DOHH2 (cell line): ENCODE measurements around the gene GPHN.

Experiments
- H3F3A ChIP-seq: fragments of 200-600 bp; sonication (generic), shearing (Covaris generic); 2 replicates; pipeline ENCODE4 v1.6.0; 2016; ENCODE audit warnings: antibody characterized with exemption, mild to moderate bottlenecking; ENCODE audit not compliant: control insufficient read depth, insufficient read depth
- H3K27ac ChIP-seq: fragments of 200-600 bp; sonication (generic); 2 replicates; pipeline ENCODE4 v1.5.1; 2014; ENCODE audit warnings: low read depth, mild to moderate bottlenecking, low read length, moderate library complexity
- H3K27me3 ChIP-seq: fragments of 200-600 bp; sonication (generic); 2 replicates; pipeline ENCODE4 v1.6.1; 2014; ENCODE audit warnings: mild to moderate bottlenecking, low read length, mixed read lengths; ENCODE audit not compliant: control insufficient read depth
- H3K36me3 ChIP-seq: fragments of 200-600 bp; sonication (generic); 2 replicates; pipeline ENCODE4 v1.6.1; 2014; ENCODE audit warnings: mild to moderate bottlenecking, low read length, moderate library complexity, mixed read lengths; ENCODE audit not compliant: control insufficient read depth
- H3K4me1 ChIP-seq: fragments of 200-600 bp; sonication (generic); 2 replicates; pipeline ENCODE4 v1.6.1; 2014; ENCODE audit warnings: mild to moderate bottlenecking, low read length, mixed read lengths; ENCODE audit not compliant: control insufficient read depth
- H3K4me2 ChIP-seq: fragments of 200-600 bp; sonication (generic); 2 replicates; pipeline ENCODE4 v1.6.0; 2014; ENCODE audit warnings: mild to moderate bottlenecking, low read length, moderate library complexity
- H3K4me3 ChIP-seq: fragments of 200-600 bp; sonication (generic); 2 replicates; pipeline ENCODE4 v1.5.1; 2014; ENCODE audit warnings: mild to moderate bottlenecking, low read length, mixed read lengths
- H3K79me2 ChIP-seq: fragments of 200-600 bp; sonication (generic); 2 replicates; pipeline ENCODE4 v1.6.1; 2014; ENCODE audit warnings: mild to moderate bottlenecking, low read length, mixed read lengths; ENCODE audit not compliant: control insufficient read depth
- H3K9me2 ChIP-seq: fragments of 200-600 bp; sonication (generic); replicated peaks from 2 replicates; pipeline ENCODE4 v1.6.1; 2014; ENCODE audit warnings: mild to moderate bottlenecking, low read length, mixed read lengths; ENCODE audit not compliant: control insufficient read depth
- H3K9me3 ChIP-seq: fragments of 200-600 bp; sonication (generic); 2 replicates; pipeline ENCODE4 v1.6.1; 2014; ENCODE audit warnings: antibody characterized with exemption, low read length, mixed read lengths; ENCODE audit not compliant: control insufficient read depth, insufficient read depth
- H4K20me1 ChIP-seq: fragments of 200-600 bp; sonication (generic); 2 replicates; pipeline ENCODE4 v1.6.0; 2014; ENCODE audit warnings: low read depth, mild to moderate bottlenecking, antibody characterized with exemption, low read length, moderate library complexity; ENCODE audit not compliant: control insufficient read depth, insufficient read depth
- CTCF ChIP-seq: fragments of 200-600 bp; sonication (generic); IDR thresholded peaks from one replicate; pipeline ENCODE4 v1.5.1; 2014; ENCODE audit warnings: antibody characterized with exemption, mild to moderate bottlenecking, low read depth, low read length; ENCODE audit not compliant: poor library complexity, severe bottlenecking
- EZH2phosphoT487 ChIP-seq: fragments of 200-600 bp; sonication (generic); IDR thresholded peaks from 2 replicates; pipeline ENCODE4 v1.6.1; 2017; ENCODE audit warnings: borderline replicate concordance, mild to moderate bottlenecking, antibody characterized with exemption, low read length, moderate library complexity, mixed read lengths

The GPHN gene

DNA sequence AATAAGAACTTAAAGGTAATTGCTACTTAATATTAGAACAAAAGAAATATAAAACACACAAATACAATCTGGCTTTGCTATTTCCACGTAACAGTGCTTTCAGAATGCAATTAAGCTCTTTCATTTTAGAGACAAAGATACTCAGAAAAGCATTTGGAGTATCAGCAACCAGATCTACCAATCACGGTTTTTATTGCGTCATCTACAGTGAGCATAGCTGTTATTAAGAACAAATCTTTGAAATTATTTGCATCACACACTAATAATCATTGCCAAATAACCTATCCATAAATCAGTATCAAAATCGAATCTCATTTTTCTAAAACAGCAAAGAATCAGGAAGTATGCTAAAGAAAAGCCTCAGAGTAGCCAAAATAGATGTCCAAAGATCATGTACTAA is 654.4 kb downstream of the GPHN start:
- Histone ChIP-seq H3K36me3 (no peaks in the 10 kb centered on the region), H3K79me2 (no peaks in the 10 kb centered on the region), H3K27ac (no peak overlapping the region), H3F3A (no peaks in the 10 kb centered on the region), H3K4me1 (no peaks in the 10 kb centered on the region), H3K27me3 (no peaks in the 10 kb centered on the region), H3K9me2 (no peaks in the 10 kb centered on the region), H4K20me1 (no peaks in the 10 kb centered on the region), H3K9me3 (no peaks in the 10 kb centered on the region), H3K4me2 (no peak overlapping the region), H3K4me3 (no peak overlapping the region)
- TF ChIP-seq EZH2phosphoT487 (no peak), CTCF (no peak)

DNA sequence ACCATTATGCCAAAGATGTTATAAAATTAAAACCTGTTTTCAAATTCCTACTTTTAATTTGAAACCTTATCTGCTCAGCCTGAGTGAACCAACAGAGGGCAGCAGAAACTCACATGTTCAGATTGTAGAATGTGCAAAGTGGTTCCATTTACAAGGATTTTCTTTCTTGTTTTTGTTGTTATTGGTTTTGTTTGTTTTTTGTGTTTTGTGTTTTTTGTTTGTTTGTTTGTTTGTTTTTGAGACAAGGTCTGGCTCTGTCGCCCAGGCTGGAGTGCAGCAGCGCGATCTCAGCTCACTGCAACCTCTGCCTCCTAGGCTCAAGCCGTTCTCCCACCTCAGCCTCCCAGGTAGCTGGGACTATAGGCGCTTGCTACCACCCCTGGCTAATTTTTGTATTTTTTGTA is 658.5 kb downstream of the GPHN start:
- no peaks in the 10 kb centered on the region for H3K9me2 ChIP-seq
- H4K20me1 ChIP-seq, result no peaks in the 10 kb centered on the region
- H3K4me3 ChIP-seq, result no peak overlapping the region
- peak; percentile 81 for TF ChIP-seq CTCF
- no peak for TF ChIP-seq EZH2phosphoT487
- H3K27me3 ChIP-seq, result no peaks in the 10 kb centered on the region
- H3F3A ChIP-seq, result no peaks in the 10 kb centered on the region
- H3K36me3 ChIP-seq, result no peaks in the 10 kb centered on the region
- no peak overlapping the region for H3K27ac ChIP-seq
- no peak overlapping the region for H3K4me2 ChIP-seq
- H3K9me3 ChIP-seq, result no peaks in the 10 kb centered on the region
- H3K4me1 ChIP-seq, result no peaks in the 10 kb centered on the region
- H3K79me2 ChIP-seq, result no peaks in the 10 kb centered on the region

DNA sequence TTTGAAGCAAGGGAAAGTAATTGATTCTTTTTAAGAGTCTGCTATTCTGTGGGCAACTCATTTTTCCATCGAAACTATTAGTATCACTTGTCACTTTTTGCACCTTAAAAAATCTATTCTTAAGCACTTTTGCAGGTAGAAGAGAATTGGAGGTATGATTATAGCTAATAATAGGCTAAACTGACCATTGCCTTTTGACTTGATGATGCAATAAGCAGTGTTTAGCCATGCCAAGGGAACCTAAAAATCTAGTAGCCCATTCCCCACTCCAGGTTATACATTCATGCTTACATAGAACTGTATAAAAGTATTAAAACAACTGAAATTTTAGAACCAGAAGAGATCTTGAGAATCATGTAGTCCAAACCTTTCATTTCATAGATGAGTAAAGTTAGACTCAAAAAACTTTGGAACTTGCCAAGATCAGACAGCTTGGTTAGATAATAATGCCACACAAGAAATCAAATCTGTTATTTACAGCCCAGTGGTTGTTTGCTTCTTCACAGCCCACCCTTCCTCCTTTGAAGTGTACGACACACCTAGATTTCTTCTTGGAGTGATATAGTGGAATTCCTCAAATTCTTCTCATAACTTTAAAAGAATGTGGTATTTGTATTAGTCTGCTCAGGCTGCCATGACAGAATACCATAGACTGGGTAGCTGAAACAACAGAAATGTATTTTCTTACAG is 659.6 kb downstream of the GPHN start:
- Histone ChIP-seq H3K9me2 (no peaks in the 10 kb centered on the region), H3K27me3 (no peaks in the 10 kb centered on the region), H3K9me3 (no peaks in the 10 kb centered on the region), H3K4me1 (no peaks in the 10 kb centered on the region), H4K20me1 (no peaks in the 10 kb centered on the region), H3K79me2 (no peaks in the 10 kb centered on the region), H3K4me2 (no peak overlapping the region), H3K4me3 (no peak overlapping the region), H3K27ac (no peak overlapping the region), H3F3A (no peaks in the 10 kb centered on the region), H3K36me3 (no peaks in the 10 kb centered on the region; the same call in 1 of the 2 replicates)
- TF ChIP-seq EZH2phosphoT487 (no peak), CTCF (no peak)
